Measurements from ENCODE around the gene RPL29.
"Not testable (repeated sequence)": the region's sequence is repeated elsewhere in the genome, so short reads cannot be mapped to it uniquely, and the experiment has no call there.

Gene RPL29

GRCh38 chr3:51995346-51996163 lies at the start of gene RPL29:
RPL29 (minus strand) TSS chr3:51995895; CDS start chr3:51995461, 434 bp downstream.
- Histone ChIP-seq H3K4me3 (ENCODE audit: low read depth, low read length) (peak within 1 kb of the TSS; percentile 98), H2AFZ (ENCODE audit: low read length, unreplicated experiment) (peak within 1 kb of the TSS; percentile 73), H3K79me2 (ENCODE audit: control insufficient read depth, insufficient read depth, low read length, unreplicated experiment) (peaks cover 25% of the 10 kb centered on the region), H3K27me3 (ENCODE audit: insufficient read depth, low read length) (no peaks in the 10 kb centered on the region), H3K36me3 (ENCODE audit: insufficient read depth, low read length) (peaks cover 28% of the 10 kb centered on the region), H3K27ac (ENCODE audit: low read depth, low read length) (peak within 1 kb of the TSS; percentile 82), H3K4me1 (ENCODE audit: control insufficient read depth, insufficient read depth, low read length, unreplicated experiment) (peaks cover 13% of the 10 kb centered on the region)

- Histone ChIP-seq H3K27ac (ENCODE audit: low read depth, low read length) (no peak overlapping the region; the same call in 1 of the 2 replicates), H2AFZ (ENCODE audit: low read length, unreplicated experiment) (no peak overlapping the region), H3K27me3 (ENCODE audit: insufficient read depth, low read length) (no peaks in the 10 kb centered on the region), H3K36me3 (ENCODE audit: insufficient read depth, low read length) (0 out of 2 replicates have a peak, but pooled peaks cover 3% of the 10 kb centered on the region), H3K4me3 (ENCODE audit: low read depth, low read length) (no peak overlapping the region), H3K4me1 (ENCODE audit: control insufficient read depth, insufficient read depth, low read length, unreplicated experiment) (peaks cover 48% of the 10 kb centered on the region), H3K79me2 (ENCODE audit: control insufficient read depth, insufficient read depth, low read length, unreplicated experiment) (no peaks in the 10 kb centered on the region)
Observed at GRCh38 chr3:52044869-52045619, 49.3 kb upstream of the RPL29 start.

- H3K27ac ChIP-seq (ENCODE audit: low read depth, low read length), result no peak overlapping the region
Observed at GRCh38 chr3:52043750-52044149, 48.1 kb upstream of the RPL29 start.

GRCh38 chr3:52043039-52043438 lies 47.3 kb upstream of the RPL29 start:
- H3K4me3 ChIP-seq (ENCODE audit: low read depth, low read length), result not testable (repeated sequence)

More at GRCh38 chr3:52043750-52044149, 48.1 kb upstream of the RPL29 start:
- no peaks in the 10 kb centered on the region for H3K27me3 ChIP-seq (ENCODE audit: insufficient read depth, low read length)
- H3K79me2 ChIP-seq (ENCODE audit: control insufficient read depth, insufficient read depth, low read length, unreplicated experiment), result no peaks in the 10 kb centered on the region
- no peaks in the 10 kb centered on the region for H3K36me3 ChIP-seq (ENCODE audit: insufficient read depth, low read length)
- H3K4me1 ChIP-seq (ENCODE audit: control insufficient read depth, insufficient read depth, low read length, unreplicated experiment), result peaks cover 38% of the 10 kb centered on the region
- H3K4me3 ChIP-seq (ENCODE audit: low read depth, low read length), result no peak overlapping the region
- H2AFZ ChIP-seq (ENCODE audit: low read length, unreplicated experiment), result no peak overlapping the region

GRCh38 chr3:52041118-52041731 lies 45.5 kb upstream of the RPL29 start:
- no peak overlapping the region for H3K4me3 ChIP-seq (ENCODE audit: low read depth, low read length)
- peaks cover 20% of the 10 kb centered on the region for H3K4me1 ChIP-seq (ENCODE audit: control insufficient read depth, insufficient read depth, low read length, unreplicated experiment)
- H2AFZ ChIP-seq (ENCODE audit: low read length, unreplicated experiment), result no peak overlapping the region
- no peaks in the 10 kb centered on the region for H3K27me3 ChIP-seq (ENCODE audit: insufficient read depth, low read length)
- H3K27ac ChIP-seq (ENCODE audit: low read depth, low read length), result no peak overlapping the region
- H3K36me3 ChIP-seq (ENCODE audit: insufficient read depth, low read length), result no peaks in the 10 kb centered on the region
- no peaks in the 10 kb centered on the region for H3K79me2 ChIP-seq (ENCODE audit: control insufficient read depth, insufficient read depth, low read length, unreplicated experiment)

More at GRCh38 chr3:52043039-52043438, 47.3 kb upstream of the RPL29 start:
- not testable (repeated sequence) for H2AFZ ChIP-seq (ENCODE audit: low read length, unreplicated experiment); H3K36me3 ChIP-seq (ENCODE audit: insufficient read depth, low read length); H3K27ac ChIP-seq (ENCODE audit: low read depth, low read length); H3K79me2 ChIP-seq (ENCODE audit: control insufficient read depth, insufficient read depth, low read length, unreplicated experiment); H3K27me3 ChIP-seq (ENCODE audit: insufficient read depth, low read length)
- H3K4me1 ChIP-seq (ENCODE audit: control insufficient read depth, insufficient read depth, low read length, unreplicated experiment), result peaks cover 37% of the 10 kb centered on the region

GRCh38 chr3:52040600-52040999 lies 44.9 kb upstream of the RPL29 start:
- Histone ChIP-seq H3K36me3 (ENCODE audit: insufficient read depth, low read length) (no peaks in the 10 kb centered on the region), H2AFZ (ENCODE audit: low read length, unreplicated experiment) (no peak overlapping the region), H3K27ac (ENCODE audit: low read depth, low read length) (no peak overlapping the region), H3K4me3 (ENCODE audit: low read depth, low read length) (no peak overlapping the region), H3K79me2 (ENCODE audit: control insufficient read depth, insufficient read depth, low read length, unreplicated experiment) (no peaks in the 10 kb centered on the region), H3K4me1 (ENCODE audit: control insufficient read depth, insufficient read depth, low read length, unreplicated experiment) (peaks cover 14% of the 10 kb centered on the region), H3K27me3 (ENCODE audit: insufficient read depth, low read length) (no peaks in the 10 kb centered on the region)

GRCh38 chr3:52039846-52040245 lies 44.2 kb upstream of the RPL29 start:
- H3K79me2 ChIP-seq (ENCODE audit: control insufficient read depth, insufficient read depth, low read length, unreplicated experiment), result no peaks in the 10 kb centered on the region
- H2AFZ ChIP-seq (ENCODE audit: low read length, unreplicated experiment), result no peak overlapping the region
- no peaks in the 10 kb centered on the region for H3K36me3 ChIP-seq (ENCODE audit: insufficient read depth, low read length)
- H3K27me3 ChIP-seq (ENCODE audit: insufficient read depth, low read length), result no peaks in the 10 kb centered on the region
- H3K27ac ChIP-seq (ENCODE audit: low read depth, low read length), result no peak overlapping the region
- no peak overlapping the region for H3K4me3 ChIP-seq (ENCODE audit: low read depth, low read length)
- H3K4me1 ChIP-seq (ENCODE audit: control insufficient read depth, insufficient read depth, low read length, unreplicated experiment), result peaks cover 9% of the 10 kb centered on the region

GRCh38 chr3:52039426-52039825 lies 43.7 kb upstream of the RPL29 start:
- no peaks in the 10 kb centered on the region for H3K79me2 ChIP-seq (ENCODE audit: control insufficient read depth, insufficient read depth, low read length, unreplicated experiment)
- H3K27ac ChIP-seq (ENCODE audit: low read depth, low read length), result no peak overlapping the region
- H3K4me1 ChIP-seq (ENCODE audit: control insufficient read depth, insufficient read depth, low read length, unreplicated experiment), result peaks cover 9% of the 10 kb centered on the region
- H2AFZ ChIP-seq (ENCODE audit: low read length, unreplicated experiment), result no peak overlapping the region
- no peaks in the 10 kb centered on the region for H3K36me3 ChIP-seq (ENCODE audit: insufficient read depth, low read length)
- no peak overlapping the region for H3K4me3 ChIP-seq (ENCODE audit: low read depth, low read length)
- no peaks in the 10 kb centered on the region for H3K27me3 ChIP-seq (ENCODE audit: insufficient read depth, low read length)

GRCh38 chr3:52038227-52038626 lies 42.5 kb upstream of the RPL29 start:
- Histone ChIP-seq H3K36me3 (ENCODE audit: insufficient read depth, low read length) (no peaks in the 10 kb centered on the region), H3K79me2 (ENCODE audit: control insufficient read depth, insufficient read depth, low read length, unreplicated experiment) (no peaks in the 10 kb centered on the region), H3K27me3 (ENCODE audit: insufficient read depth, low read length) (no peaks in the 10 kb centered on the region), H3K4me1 (ENCODE audit: control insufficient read depth, insufficient read depth, low read length, unreplicated experiment) (peaks cover 4% of the 10 kb centered on the region), H2AFZ (ENCODE audit: low read length, unreplicated experiment) (no peak overlapping the region), H3K27ac (ENCODE audit: low read depth, low read length) (no peak overlapping the region), H3K4me3 (ENCODE audit: low read depth, low read length) (no peak overlapping the region)

GRCh38 chr3:52037291-52037690 lies 41.6 kb upstream of the RPL29 start:
- H3K4me1 ChIP-seq (ENCODE audit: control insufficient read depth, insufficient read depth, low read length, unreplicated experiment), result peaks cover 4% of the 10 kb centered on the region
- no peak overlapping the region for H2AFZ ChIP-seq (ENCODE audit: low read length, unreplicated experiment)
- no peaks in the 10 kb centered on the region for H3K79me2 ChIP-seq (ENCODE audit: control insufficient read depth, insufficient read depth, low read length, unreplicated experiment)
- H3K27me3 ChIP-seq (ENCODE audit: insufficient read depth, low read length), result no peaks in the 10 kb centered on the region
- no peak overlapping the region for H3K27ac ChIP-seq (ENCODE audit: low read depth, low read length)
- no peak overlapping the region for H3K4me3 ChIP-seq (ENCODE audit: low read depth, low read length)
- no peaks in the 10 kb centered on the region for H3K36me3 ChIP-seq (ENCODE audit: insufficient read depth, low read length)

All from ACC112 (cell line).